Suppressor macrophage treated with lipopolysaccharide for 4 hours (primary cell): Measurements from ENCODE around the gene PDZD4.

ENCODE experiments used
- DNase-seq: peaks from one replicate; pipeline ENCODE4 v3.0.0-alpha.2; 2020

PDZD4 gene, protein sequence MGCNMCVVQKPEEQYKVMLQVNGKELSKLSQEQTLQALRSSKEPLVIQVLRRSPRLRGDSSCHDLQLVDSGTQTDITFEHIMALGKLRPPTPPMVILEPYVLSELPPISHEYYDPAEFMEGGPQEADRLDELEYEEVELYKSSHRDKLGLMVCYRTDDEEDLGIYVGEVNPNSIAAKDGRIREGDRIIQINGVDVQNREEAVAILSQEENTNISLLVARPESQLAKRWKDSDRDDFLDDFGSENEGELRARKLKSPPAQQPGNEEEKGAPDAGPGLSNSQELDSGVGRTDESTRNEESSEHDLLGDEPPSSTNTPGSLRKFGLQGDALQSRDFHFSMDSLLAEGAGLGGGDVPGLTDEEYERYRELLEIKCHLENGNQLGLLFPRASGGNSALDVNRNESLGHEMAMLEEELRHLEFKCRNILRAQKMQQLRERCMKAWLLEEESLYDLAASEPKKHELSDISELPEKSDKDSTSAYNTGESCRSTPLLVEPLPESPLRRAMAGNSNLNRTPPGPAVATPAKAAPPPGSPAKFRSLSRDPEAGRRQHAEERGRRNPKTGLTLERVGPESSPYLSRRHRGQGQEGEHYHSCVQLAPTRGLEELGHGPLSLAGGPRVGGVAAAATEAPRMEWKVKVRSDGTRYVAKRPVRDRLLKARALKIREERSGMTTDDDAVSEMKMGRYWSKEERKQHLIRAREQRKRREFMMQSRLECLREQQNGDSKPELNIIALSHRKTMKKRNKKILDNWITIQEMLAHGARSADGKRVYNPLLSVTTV

GRCh38 chrX:153829799-153830639 is at the start of gene PDZD4:
TSS of gene PDZD4 (minus strand) at chrX:153830544. CDS start at chrX:153830298, 246 bp downstream.
- DNase-seq = no peak

- no peak for DNase-seq
Measured at GRCh38 chrX:153879741-153880439, 49.5 kb upstream of the PDZD4 start.

- no peak for DNase-seq
Measured at GRCh38 chrX:153878969-153879653, 48.8 kb upstream of the PDZD4 start.

DNA sequence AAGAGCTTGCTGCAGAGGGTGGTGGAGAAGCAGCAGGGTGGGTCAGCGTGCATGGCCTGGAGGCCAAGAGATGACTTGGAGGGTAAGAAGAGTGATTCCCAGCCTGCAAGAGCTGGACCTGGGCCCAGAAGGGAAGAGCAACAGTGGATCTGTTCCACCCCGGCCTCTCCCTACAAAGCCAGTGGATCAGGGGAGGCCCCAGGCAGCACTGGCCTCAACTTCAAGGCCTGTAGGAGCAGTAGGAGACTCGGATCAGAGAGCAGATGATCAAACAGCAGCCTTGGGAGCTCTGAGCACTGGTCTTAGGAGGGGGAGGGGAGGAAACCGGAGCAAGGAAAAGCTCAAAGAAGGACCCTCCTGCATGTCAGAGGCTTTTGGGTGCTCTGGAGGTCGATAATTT is 48.0 kb upstream of the PDZD4 start:
- DNase-seq = no peak

DNA sequence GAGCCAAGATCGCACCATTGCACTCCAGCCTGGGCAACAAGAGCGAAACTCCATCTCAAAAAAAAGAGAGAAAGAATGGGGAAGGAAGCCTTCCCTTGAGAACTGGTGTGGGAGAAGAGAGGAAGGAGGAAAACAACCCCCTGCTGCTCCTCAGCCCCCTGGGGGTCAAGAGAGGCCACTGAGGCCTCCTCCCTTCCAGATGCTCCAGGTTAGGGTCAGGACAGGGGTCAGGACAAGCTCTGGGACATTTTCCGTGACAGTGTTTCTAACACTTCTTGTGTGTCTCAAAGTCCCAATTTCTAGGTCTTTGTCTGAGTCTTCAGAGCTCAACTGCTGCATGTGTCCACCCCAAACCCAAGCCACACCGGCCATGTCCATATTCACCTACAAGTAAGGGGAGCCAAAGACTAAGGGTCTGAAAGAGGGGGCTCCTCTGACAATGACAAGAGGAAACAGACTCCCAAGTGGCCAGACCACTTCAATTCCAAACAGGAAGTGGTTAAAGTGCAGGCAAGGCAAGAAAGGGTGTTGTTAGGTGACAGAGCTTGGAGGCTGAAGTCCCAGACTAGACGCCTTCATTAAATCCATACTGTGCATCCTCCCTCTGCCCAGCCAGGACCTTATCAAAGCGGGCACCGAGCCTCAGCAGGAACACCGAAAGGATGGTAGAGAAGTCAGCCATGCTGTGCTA is 47.4 kb upstream of the PDZD4 start:
- no peak for DNase-seq

- DNase-seq = no peak
Measured at GRCh38 chrX:153876112-153876491, 45.8 kb upstream of the PDZD4 start.

GRCh38 chrX:153875391-153876111 is 45.2 kb upstream of the PDZD4 start:
- peak; percentile 35 for DNase-seq

DNA sequence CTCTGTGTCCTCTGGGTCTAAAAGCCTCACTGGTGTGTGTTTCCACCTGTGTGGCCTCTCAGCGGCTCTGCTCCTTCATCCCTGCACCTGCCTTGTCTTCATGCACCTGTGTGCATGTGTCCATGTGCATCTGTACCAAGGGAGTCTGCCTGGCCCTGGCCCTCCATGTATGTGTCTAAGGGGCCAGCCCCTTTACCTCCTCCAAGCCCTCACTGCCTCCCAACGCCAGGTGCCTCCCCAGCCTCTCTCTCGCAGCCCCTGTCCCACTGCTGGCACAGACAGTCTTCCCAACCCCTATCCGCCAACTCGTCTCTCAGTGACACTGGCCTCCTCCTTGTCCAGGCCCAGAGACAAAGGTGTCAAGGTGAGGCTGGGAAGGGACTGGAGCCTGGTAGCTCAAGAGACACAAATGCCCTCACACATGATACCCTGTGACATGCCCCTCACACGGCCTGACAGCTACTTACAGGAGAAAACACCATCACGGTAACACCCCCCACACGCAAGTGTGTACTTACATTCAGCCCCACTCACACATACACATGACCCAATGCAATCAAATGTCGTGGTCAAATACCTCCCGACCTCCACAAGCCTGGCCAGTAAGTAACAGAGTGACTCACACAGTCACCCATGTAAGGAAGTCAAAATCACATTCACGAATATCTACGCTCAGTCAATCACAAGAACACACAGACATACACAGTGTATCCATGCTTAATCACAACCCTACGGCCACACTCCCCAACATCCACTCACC is 44.2 kb upstream of the PDZD4 start:
- no peak for DNase-seq

- DNase-seq = no peak
Measured at GRCh38 chrX:153874085-153874365, 43.7 kb upstream of the PDZD4 start.

- no peak for DNase-seq
Measured at GRCh38 chrX:153873282-153874084, 43.1 kb upstream of the PDZD4 start.

- no peak for DNase-seq
Measured at GRCh38 chrX:153871946-153872878, 41.9 kb upstream of the PDZD4 start.

- DNase-seq = no peak
Measured at GRCh38 chrX:153871451-153871850, 41.1 kb upstream of the PDZD4 start.

DNA sequence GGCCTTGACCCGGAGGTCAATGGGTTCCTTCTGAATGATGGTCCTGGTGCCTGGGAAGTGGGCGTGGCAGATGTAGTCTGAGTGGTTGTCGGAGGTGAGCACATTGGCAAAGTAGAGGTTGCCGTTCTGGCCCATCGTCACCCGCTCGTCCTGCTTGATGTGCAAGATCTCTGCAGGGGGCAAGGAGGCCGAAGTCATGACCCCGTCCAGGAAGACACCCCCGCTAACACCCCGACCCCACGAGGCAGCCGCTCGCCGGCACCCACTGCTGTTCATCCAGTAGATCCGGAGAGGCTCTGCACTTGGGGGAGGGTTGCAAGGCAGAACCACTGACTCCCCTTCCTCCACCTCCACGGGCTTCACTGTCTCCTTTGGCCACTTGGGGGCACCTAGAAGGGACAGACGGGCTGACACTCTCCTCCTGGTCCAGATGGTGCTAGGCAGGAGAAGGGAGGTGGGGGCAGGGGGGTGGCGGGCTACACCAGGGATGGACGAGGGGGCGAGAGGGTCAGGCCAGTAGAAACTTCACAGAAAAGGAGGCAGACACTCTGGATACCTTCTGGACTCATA is 40.5 kb upstream of the PDZD4 start:
- DNase-seq = no peak

DNA sequence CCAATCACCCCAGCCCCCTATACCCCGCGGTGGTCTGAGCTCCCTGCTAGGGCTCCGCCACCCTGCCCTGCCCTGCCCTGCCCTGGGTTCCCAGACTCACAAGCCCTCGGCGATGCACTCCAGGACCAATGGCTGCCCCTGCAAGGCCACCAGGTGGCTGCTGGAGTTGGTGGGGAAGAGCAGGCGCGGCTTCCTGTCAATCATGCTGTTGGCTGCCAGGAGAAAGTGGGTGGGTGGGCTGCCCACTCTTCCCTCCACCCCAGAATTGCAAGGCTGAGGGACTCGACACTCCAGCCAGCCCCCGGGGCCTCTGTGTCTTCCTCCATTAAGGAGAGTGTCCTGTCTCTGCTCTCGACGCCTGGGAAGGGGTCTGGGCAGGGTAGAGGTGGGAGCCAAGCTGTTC is 39.9 kb upstream of the PDZD4 start:
- DNase-seq = no peak

DNA sequence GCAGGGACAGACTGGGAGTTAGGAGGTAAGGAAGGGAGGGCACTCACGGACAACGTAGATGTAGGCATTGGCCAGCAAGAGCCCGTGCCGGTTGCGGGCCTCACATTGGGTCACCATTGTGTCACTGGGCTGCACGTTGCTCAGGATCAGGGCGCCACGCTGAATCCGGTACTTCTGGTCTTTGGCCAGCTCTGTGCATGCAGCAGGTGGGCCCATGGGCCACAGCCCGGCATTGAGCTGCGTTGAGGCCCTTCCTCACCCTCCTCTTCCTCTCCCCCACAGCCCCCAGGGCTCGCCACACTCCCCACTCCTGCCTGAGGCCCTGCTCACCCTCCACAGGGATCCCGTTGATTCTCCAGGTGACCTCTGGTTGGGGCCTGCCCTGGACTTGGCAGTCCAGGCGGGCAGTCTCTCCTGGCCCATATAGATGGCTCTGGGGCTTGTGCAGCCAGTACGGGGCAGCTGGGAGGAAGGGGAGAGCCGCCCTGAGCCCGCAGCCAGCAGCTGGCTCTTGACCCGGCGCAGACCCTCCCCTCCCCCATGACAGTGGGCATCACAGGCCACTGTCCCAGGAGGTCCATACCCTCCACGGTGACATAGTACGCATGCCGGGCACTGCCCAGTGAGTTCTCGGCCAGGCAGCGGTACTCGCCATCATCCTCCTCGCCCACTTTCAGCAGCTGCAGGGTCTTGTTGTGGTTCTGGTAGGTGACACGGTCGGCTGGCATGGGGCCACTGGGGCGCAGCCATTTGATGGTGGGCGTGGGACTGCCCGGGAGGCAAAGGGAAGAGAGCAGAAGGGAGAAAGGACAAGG is 39.3 kb upstream of the PDZD4 start:
- no peak for DNase-seq

DNA sequence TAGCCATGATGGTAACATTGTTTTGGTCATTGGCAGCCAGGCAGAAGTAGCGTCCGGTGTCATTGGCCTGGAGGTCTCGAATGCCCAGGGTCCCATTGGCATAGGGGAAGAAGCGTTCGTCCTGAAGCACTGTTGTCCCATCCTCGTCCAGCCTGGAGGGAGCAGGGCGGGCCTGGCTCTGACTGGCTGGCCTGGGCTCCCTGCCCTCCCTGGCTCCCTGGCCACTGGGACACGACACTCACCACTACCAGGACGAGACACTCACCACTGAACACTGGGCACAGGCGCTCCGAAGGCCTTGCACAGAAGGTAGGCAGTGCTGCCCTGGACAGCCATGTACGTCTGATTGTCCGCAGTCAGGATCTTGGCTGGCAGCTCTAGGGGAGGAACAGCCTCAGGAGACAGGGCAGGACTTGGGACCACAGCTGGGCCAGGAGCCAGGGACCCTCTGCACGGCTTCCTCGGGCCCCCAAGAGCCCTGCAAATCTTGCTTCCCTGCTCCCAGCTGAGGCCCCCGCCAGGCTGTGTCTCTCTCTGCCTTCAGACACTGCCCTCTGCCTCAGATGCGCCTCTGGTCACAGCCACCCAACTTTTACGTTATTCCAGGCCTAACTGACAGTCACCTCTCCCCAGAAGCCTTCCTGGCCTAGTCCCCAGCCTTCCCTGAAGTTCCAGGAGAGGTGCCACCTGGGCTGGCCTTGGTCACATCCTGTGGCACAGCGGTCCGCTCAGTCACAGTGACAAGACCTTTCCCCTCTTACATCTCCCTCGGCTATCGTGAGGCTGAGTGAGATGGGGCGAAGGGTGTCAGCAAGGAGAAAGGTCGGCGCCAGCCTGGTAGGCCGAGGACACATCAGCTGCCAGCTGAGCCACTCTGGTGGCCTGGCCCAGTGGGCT is 38.5 kb upstream of the PDZD4 start:
- DNase-seq = no peak
